SK-MEL-5 (cell line): ENCODE measurements around the gene UROS. TPM values are rescaled to one million over a fixed set of nuclear protein-coding genes. Genes with fewer than 3 reads are reported as not detected.

ENCODE experiments used
- DNase-seq: peaks from one replicate; pipeline ENCODE4 v3.0.0-alpha.2; 2016; ENCODE audit warnings: low read depth, low spot score
- in situ Hi-C: cut with HindIII; loops from 2 replicates; pipeline ENCODE4 v1.10.0; 2016; ENCODE audit warnings: low sequenced_read_pairs, high pct_unique_total_duplicates, low pct_unique_long_range_greater_than_20kb
- polyA plus RNA-seq, 2 experiments: library from polyadenylated mRNA; depleted of rRNA; stranded (reverse); fragments of >200 nt; gene quantifications; 2 replicates each; pipeline ENCODE4 v1.2.3, GENCODE V29; 2015
- total RNA-seq: library from RNA; depleted of rRNA; stranded (reverse); fragments of >200 nt; shearing (Covaris generic); gene quantifications from 2 replicates; pipeline ENCODE4 v1.2.3, GENCODE V29; 2014; rRNA removed

Gene UROS
- total RNA-seq = 98.5 and 99.9 TPM in 2 replicates
- 63.4 and 75.5 TPM in 2 replicates for polyA plus RNA-seq (2015; cell fraction: cytosol; rRNA removed)
- polyA plus RNA-seq (2015; cell fraction: nucleus; rRNA removed) = 75.3 and 96.4 TPM in 2 replicates

- in situ Hi-C loops = no loop called here
- DNase-seq = peak; percentile 84
Observed at GRCh38 chr10:125822878-125823662, at the start of gene UROS, which contains the start of gene BCCIP. UROS (minus strand) TSS chr10:125823258; CDS start chr10:125816499, 6,759 bp downstream. BCCIP (plus strand) TSS chr10:125823546; CDS start chr10:125823558, 12 bp downstream.

GRCh38 chr10:125871338-125871737 lies 48.3 kb upstream of the UROS start:
- in situ Hi-C loops = no loop called here
- no peak for DNase-seq

- peak; percentile 65 for DNase-seq
- in situ Hi-C loops = no loop called here
Observed at GRCh38 chr10:125868372-125868975, 45.4 kb upstream of the UROS start.

GRCh38 chr10:125866421-125867029 lies 43.5 kb upstream of the UROS start:
- in situ Hi-C loops = no loop called here
- DNase-seq = no peak

GRCh38 chr10:125865120-125865519 lies 42.1 kb upstream of the UROS start:
- in situ Hi-C loops = no loop called here
- DNase-seq = no peak

- in situ Hi-C loops = no loop called here
Observed at GRCh38 chr10:125859128-125859817, 36.2 kb upstream of the UROS start.

GRCh38 chr10:125857185-125857760 lies 34.2 kb upstream of the UROS start:
- DNase-seq = no peak
- in situ Hi-C loops = no loop called here

More at GRCh38 chr10:125859128-125859817, 36.2 kb upstream of the UROS start:
- no peak for DNase-seq

- in situ Hi-C loops = no loop called here
- no peak for DNase-seq
Observed at GRCh38 chr10:125852487-125852886, 29.4 kb upstream of the UROS start.

GRCh38 chr10:125850766-125851731 lies 28.0 kb upstream of the UROS start:
- in situ Hi-C loops = no loop called here

GRCh38 chr10:125849448-125849847 lies 26.4 kb upstream of the UROS start:
- no peak for DNase-seq
- in situ Hi-C loops = no loop called here

More at GRCh38 chr10:125850766-125851731, 28.0 kb upstream of the UROS start:
- DNase-seq = no peak

GRCh38 chr10:125848857-125849256 lies 25.8 kb upstream of the UROS start:
- in situ Hi-C loops = no loop called here
- DNase-seq = no peak

GRCh38 chr10:125848371-125848770 lies 25.3 kb upstream of the UROS start:
- in situ Hi-C loops = no loop called here
- no peak for DNase-seq

- in situ Hi-C loops = no loop called here
Observed at GRCh38 chr10:125846894-125847293, 23.8 kb upstream of the UROS start.

GRCh38 chr10:125845617-125846016 lies 22.6 kb upstream of the UROS start:
- DNase-seq = no peak
- in situ Hi-C loops = no loop called here

More at GRCh38 chr10:125846894-125847293, 23.8 kb upstream of the UROS start:
- DNase-seq = no peak

- in situ Hi-C loops = no loop called here
- DNase-seq = no peak
Observed at GRCh38 chr10:125844751-125845221, 21.7 kb upstream of the UROS start.

- no peak for DNase-seq
- in situ Hi-C loops = no loop called here
Observed at GRCh38 chr10:125843603-125844329, 20.7 kb upstream of the UROS start.
